Neural cell (in vitro differentiated cells): ENCODE data around the gene NIPSNAP2. TPM values are rescaled to one million over a fixed set of nuclear protein-coding genes. Genes with fewer than 3 reads are reported as not detected.

ENCODE experiments used
- H2AFZ ChIP-seq: fragments of 200-600, 300-800 bp; sonication (generic), shearing (Covaris generic); 2 replicates; pipeline ENCODE4 v1.6.0; 2014; ENCODE audit warnings: low read depth, mild to moderate bottlenecking, antibody characterized with exemption, low read length, moderate library complexity
- H3F3A ChIP-seq: fragments of 200-600 bp; shearing (Covaris generic); 2 replicates; pipeline ENCODE4 v1.6.1; 2016; ENCODE audit warnings: mild to moderate bottlenecking, moderate library complexity, mixed read lengths, antibody characterized with exemption, low read length; ENCODE audit not compliant: insufficient read depth, poor library complexity, severe bottlenecking
- H3K27ac ChIP-seq: fragments of 200-600, 300-800 bp; sonication (generic), shearing (Covaris generic); 2 replicates; pipeline ENCODE4 v1.5.1; 2014; ENCODE audit warnings: mild to moderate bottlenecking, low read length, moderate library complexity
- H3K27me3 ChIP-seq: fragments of 300-800, 200-600 bp; sonication (generic), shearing (Covaris generic); 2 replicates; pipeline ENCODE4 v1.6.0; 2014; ENCODE audit warnings: mild to moderate bottlenecking, low read depth, low read length, moderate library complexity; ENCODE audit not compliant: insufficient read depth
- H3K36me3 ChIP-seq: fragments of 300-800, 200-600 bp; sonication (generic), shearing (Covaris generic); 2 replicates; pipeline ENCODE4 v1.5.1; 2014; ENCODE audit warnings: mild to moderate bottlenecking, antibody characterized with exemption, low read length, moderate library complexity; ENCODE audit not compliant: insufficient read depth
- H3K4me2 ChIP-seq: fragments of 300-800, 200-600 bp; sonication (generic), shearing (Covaris generic); 2 replicates; pipeline ENCODE4 v1.6.0; 2014; ENCODE audit warnings: mild to moderate bottlenecking, low read length
- H3K4me3 ChIP-seq: fragments of 300-800, 200-600 bp; sonication (generic), shearing (Covaris generic); 2 replicates; pipeline ENCODE4 v1.5.1; 2014; ENCODE audit warnings: mild to moderate bottlenecking, low read length, moderate library complexity
- H3K79me2 ChIP-seq: fragments of 200-600 bp; shearing (Covaris generic); replicated peaks from 2 replicates; pipeline ENCODE4 v1.6.0; 2014; ENCODE audit warnings: mild to moderate bottlenecking, low read length, moderate library complexity; ENCODE audit not compliant: insufficient read depth
- H3K9ac ChIP-seq: fragments of 300-800, 200-600 bp; sonication (generic), shearing (Covaris generic); 2 replicates; pipeline ENCODE4 v1.6.1; 2016; ENCODE audit warnings: mild to moderate bottlenecking, low read length, mixed read lengths
- H3K9me2 ChIP-seq: fragments of 200-600 bp; shearing (Covaris generic); 2 replicates; pipeline ENCODE4 v1.6.1; 2016; ENCODE audit warnings: mild to moderate bottlenecking, low read length, mixed read lengths; ENCODE audit not compliant: insufficient read depth
- H3K9me3 ChIP-seq: fragments of 200-600, 300-800 bp; sonication (generic), shearing (Covaris generic); 2 replicates; pipeline ENCODE4 v1.6.1; 2016; ENCODE audit warnings: mild to moderate bottlenecking, mixed run types, low read length, moderate library complexity, mixed read lengths
- H4K20me1 ChIP-seq: fragments of 200-600 bp; shearing (Covaris generic); 2 replicates; pipeline ENCODE4 v1.6.1; 2016; ENCODE audit warnings: mild to moderate bottlenecking, mixed run types; ENCODE audit not compliant: insufficient read depth
- CTCF ChIP-seq: fragments of 450-650 bp; IDR thresholded peaks from 2 replicates; pipeline ENCODE4 v1.5.1; 2014; ENCODE audit warnings: antibody characterized with exemption, mild to moderate bottlenecking, moderate library complexity; ENCODE audit not compliant: poor library complexity, severe bottlenecking
- EP300 ChIP-seq: fragments of 450-650 bp; conservative IDR thresholded peaks from 2 replicates; pipeline ENCODE4 v1.6.1; 2014; ENCODE audit warnings: antibody characterized with exemption, mild to moderate bottlenecking, moderate library complexity; ENCODE audit not compliant: poor library complexity, severe bottlenecking
- EZH2 ChIP-seq: fragments of 200-600, 300-800 bp; shearing (Covaris generic), sonication (generic); IDR thresholded peaks from 2 replicates; pipeline ENCODE4 v1.6.1; 2014; ENCODE audit warnings: antibody characterized with exemption, low read length, borderline replicate concordance, mild to moderate bottlenecking; ENCODE audit not compliant: insufficient read depth, poor library complexity, severe bottlenecking
- MXI1 ChIP-seq: fragments of 450-650 bp; conservative IDR thresholded peaks from 2 replicates; pipeline ENCODE4 v1.6.1; 2014; ENCODE audit warnings: antibody characterized with exemption, mild to moderate bottlenecking; ENCODE audit not compliant: poor library complexity, severe bottlenecking
- POLR2AphosphoS5 ChIP-seq: IDR thresholded peaks from 2 replicates; pipeline ENCODE4 v1.6.1; 2012
- RAD21 ChIP-seq: fragments of 450-650 bp; conservative IDR thresholded peaks from 2 replicates; pipeline ENCODE4 v1.6.1; 2014; ENCODE audit warnings: antibody characterized with exemption, mild to moderate bottlenecking, moderate library complexity
- REST ChIP-seq: IDR thresholded peaks from 2 replicates; pipeline ENCODE4 v1.6.1; 2012; ENCODE audit warnings: borderline replicate concordance
- SMC3 ChIP-seq: fragments of 450-650 bp; conservative IDR thresholded peaks from 2 replicates; pipeline ENCODE4 v1.6.1; 2014; ENCODE audit warnings: antibody characterized with exemption, mild to moderate bottlenecking, moderate library complexity; ENCODE audit not compliant: poor library complexity
- TAF1 ChIP-seq: IDR thresholded peaks from 2 replicates; pipeline ENCODE4 v1.6.1; 2012; ENCODE audit warnings: low read depth
- polyA plus RNA-seq: library from polyadenylated mRNA; depleted of rRNA; stranded (reverse); fragments of >200 nt; gene quantifications from 2 replicates; pipeline ENCODE4 v1.2.3, GENCODE V29; 2014

The NIPSNAP2 gene
- polyA plus RNA-seq, 1 donor from 2014 or later = 87.0 TPM

- Histone ChIP-seq H3K4me2 (no peak overlapping the region), H3K27me3 (no peaks in the 10 kb centered on the region), H2AFZ (no peak overlapping the region), H3K79me2 (no peaks in the 10 kb centered on the region), H3F3A (no peaks in the 10 kb centered on the region), H3K4me3 (no peak overlapping the region), H3K9me3 (no peaks in the 10 kb centered on the region), H3K9me2 (no peaks in the 10 kb centered on the region), H3K36me3 (no peaks in the 10 kb centered on the region), H4K20me1 (no peaks in the 10 kb centered on the region), H3K27ac (no peak overlapping the region), H3K9ac (no peak overlapping the region)
- TF ChIP-seq SMC3 (no peak), EZH2 (no peak), CTCF (no peak), RAD21 (no peak), EP300 (no peak), REST (no peak), TAF1 (no peak), POLR2AphosphoS5 (no peak), MXI1 (no peak)
These were observed 42.8 kb downstream of the NIPSNAP2 start for GRCh38 chr7:56007167-56007652.

- no peak for TF ChIP-seq TAF1
- no peak for TF ChIP-seq POLR2AphosphoS5
- no peak for TF ChIP-seq SMC3
- TF ChIP-seq RAD21 = no peak
- TF ChIP-seq CTCF = no peak
- no peak for TF ChIP-seq REST
- TF ChIP-seq MXI1 = no peak
- no peak for TF ChIP-seq EP300
- no peak for TF ChIP-seq EZH2
- no peaks in the 10 kb centered on the region for H3K9me2 ChIP-seq
- no peaks in the 10 kb centered on the region for H4K20me1 ChIP-seq
- H3F3A ChIP-seq = no peaks in the 10 kb centered on the region
- no peaks in the 10 kb centered on the region for H3K79me2 ChIP-seq
- H3K4me2 ChIP-seq = no peak overlapping the region
- no peak overlapping the region for H3K27ac ChIP-seq
- no peaks in the 10 kb centered on the region for H3K27me3 ChIP-seq
- H3K4me3 ChIP-seq = no peak overlapping the region
- no peak overlapping the region for H2AFZ ChIP-seq
- no peaks in the 10 kb centered on the region for H3K36me3 ChIP-seq
- H3K9me3 ChIP-seq = no peaks in the 10 kb centered on the region
- no peak overlapping the region for H3K9ac ChIP-seq
These were observed 43.5 kb downstream of the NIPSNAP2 start for GRCh38 chr7:56007891-56008290.
